Suppressor macrophage treated with lipopolysaccharide for 1 hour (primary cell): ENCODE measurements around the gene CCSAP.

Experiments
- DNase-seq, 3 donors: peaks; one replicate each; pipeline ENCODE4 v3.0.0-alpha.2; 2020 to 2022

CCSAP gene

DNA sequence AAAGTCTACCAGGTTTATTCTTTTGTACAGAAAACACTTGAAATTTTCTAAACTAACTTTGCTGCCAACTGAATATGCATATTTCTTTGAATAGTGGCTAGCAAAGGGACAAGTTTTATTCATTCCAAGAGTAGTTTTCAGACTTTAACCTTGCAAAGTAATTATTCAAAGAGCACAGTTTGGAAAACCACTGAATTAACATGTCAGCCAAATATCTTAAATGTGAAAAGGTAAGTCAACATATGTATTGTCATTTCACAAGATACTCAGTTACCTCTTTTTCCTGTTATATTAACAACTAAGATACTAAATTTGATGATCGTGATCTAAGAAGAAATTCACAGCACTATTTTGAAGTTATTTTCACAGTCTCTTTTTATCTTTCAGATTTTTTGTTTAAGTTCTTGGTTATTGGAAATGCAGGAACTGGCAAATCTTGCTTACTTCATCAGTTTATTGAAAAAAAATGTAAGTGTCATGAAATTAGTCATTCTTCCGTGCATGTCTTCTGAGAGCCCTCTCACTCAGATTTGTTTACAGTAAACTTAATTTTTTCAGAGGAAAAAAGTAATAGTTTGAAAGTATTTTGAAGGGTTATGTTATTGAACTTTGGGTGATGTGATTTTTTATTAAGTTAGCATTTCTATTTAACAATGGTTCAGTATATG is 56.6 kb downstream of the CCSAP start:
- peak; percentile 15 to 77 (median 76) for DNase-seq

DNA sequence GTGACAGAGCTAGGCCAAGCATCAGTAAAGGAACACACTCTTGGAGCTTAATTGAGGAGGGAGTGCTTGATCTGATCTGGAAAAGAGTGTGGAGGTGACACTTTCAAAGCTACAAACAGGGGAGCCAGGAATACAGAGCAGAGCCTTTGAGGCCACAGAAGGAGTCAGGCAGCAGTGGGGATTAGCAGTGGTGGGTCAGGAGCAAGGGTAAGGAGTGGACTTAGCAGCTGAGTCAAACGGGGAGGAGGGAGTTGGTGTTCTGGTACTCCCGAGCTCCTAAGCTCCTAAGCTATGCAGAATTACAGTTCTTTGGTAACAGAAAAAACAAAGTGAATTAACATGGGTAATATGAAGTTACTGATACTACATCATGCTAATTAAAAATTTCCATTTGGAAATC is 57.4 kb downstream of the CCSAP start:
- DNase-seq, result no peak

DNA sequence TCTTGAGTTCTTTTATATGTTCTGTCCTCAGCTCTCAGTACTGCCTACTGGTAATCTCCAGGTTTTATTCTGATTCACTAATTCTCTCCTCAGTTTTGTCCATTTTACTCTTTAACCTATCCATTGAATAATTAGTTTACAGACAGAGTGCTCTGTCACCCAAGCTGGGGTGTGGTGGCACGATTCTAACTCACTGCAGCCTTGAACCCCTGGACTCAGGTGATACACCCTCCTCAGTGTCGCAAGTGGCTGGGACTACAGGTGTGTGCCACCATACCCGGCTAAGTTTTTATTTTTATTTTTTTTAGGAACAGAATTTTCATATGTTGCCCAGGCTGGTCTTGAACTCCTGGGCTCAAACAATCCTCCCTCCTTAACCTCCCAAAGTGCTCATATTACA is 58.0 kb downstream of the CCSAP start:
- DNase-seq, result no peak

DNA sequence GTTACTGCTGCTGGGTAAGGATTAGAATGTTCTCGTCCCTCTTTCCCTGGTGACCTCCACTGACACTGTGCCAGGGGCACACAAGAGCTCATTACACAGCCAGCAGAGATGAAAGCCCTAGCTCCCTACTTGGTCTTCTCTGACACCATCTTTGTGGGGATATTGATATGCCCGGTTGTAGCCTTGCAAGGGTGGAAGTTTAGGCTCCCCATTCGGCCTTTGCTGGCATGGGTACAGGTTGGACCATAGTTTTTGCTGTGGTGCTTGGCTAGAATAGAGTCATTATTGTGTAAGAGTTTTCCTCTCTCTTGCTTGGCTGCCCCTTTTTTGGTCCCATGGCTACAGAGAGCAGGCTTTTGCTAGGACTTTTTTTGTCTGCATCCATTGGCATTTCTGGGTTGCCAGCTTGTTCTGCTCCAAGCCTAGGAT is 59.6 kb downstream of the CCSAP start:
- DNase-seq, result no peak

DNA sequence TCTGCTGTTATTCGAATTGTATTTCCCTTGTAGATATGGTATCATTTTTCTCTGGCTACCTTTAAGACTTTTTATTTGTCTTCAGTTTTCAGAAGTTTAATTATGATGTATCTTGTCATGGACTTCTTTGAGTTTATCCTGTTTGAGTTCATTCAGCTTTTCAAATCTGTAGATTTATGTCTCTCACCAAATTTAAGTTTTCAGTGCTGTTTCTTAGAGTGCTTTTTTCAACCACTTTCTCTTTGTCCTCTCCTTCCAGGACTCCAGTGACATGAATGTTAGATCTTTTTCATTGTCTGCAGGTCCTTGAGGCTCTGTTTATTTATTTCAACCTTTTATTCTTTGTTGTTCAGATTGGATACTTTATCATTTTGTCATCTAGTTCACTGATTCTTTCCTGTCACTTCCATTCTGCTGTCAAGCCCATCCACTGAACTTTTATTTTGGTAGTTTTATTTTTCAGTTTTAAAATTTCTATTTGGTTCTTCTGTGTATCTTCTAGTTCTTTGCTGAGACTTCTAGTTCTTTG is 60.5 kb downstream of the CCSAP start:
- DNase-seq, result no peak

DNA sequence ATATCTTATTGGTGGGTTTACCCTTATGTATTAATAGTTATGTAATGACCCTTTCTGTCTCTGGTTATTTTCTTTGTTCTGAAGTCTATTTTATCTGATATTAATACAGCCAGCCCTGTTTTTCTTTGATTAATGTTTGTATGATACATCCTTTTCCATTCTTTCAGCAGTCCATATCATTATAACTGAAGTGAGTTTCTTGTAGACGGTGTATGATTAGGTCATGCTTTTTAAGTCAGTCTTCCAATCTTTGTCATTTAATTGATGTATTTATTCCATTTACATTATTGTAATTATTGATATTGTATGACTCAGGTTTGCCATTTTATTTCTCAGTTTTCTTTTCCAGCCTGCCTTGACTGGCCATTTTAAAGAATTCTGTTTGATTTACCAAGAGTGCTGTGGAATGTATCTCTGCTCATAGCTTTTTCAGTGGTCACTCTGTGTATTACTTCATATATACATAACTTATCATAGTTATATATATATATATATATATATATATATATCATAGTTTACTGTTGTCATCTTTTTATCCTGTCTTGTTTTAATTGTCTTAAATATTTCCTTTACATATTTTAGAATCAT is 61.4 kb downstream of the CCSAP start:
- no peak for DNase-seq

DNA sequence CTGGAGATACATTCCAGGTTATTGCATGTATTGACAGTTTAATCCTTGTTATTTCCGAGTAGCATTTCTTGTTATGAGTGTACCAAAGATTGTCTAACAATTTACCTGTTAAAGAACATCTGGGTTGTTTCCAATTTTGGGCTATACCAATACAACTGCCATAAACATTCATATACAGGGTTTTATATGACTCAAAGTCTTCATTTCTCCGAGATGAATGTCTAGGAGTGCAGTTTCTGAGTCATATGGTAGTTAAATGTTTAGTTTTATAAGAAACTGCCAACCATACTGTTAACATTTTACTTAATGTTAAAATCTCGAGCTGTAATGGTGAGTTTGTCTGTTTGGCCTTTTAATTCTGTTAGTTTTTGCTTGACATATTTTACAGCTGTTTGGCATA is 61.9 kb downstream of the CCSAP start:
- DNase-seq, result no peak

DNA sequence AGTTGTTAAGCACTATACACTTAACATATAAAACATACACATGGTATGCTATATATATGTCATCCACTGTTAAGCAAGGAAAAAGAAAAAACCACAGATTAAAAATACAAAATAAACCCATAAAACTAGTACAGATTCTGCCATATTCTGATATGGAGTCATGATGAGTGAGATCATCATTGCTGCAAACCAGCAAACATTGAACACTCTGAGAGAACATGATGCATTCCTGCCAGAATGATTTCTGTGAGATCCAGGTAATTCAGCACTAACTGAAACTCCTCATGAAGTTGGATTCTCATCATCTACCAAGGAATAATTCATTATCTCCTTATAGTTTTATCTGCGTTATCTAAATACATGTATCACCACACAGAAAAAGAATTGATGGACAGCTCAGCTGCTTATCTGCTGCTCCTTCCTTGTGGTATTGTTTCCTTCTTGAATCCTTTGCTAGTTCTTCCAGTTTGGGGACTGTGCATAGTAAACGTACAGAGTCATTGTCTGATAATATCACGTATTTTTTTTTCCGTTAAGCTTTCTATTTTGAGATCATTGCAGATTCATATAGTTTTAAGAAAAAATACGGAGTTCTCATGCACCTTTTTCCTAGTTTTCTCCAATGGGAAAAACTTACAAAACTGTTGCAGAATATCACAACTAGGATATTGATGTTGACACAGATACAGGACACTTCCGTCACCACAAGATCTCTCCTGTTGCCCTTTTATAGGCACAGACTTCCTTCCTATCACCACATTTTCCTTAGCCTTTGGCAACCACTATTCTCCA is 62.6 kb downstream of the CCSAP start:
- DNase-seq, result no peak

DNA sequence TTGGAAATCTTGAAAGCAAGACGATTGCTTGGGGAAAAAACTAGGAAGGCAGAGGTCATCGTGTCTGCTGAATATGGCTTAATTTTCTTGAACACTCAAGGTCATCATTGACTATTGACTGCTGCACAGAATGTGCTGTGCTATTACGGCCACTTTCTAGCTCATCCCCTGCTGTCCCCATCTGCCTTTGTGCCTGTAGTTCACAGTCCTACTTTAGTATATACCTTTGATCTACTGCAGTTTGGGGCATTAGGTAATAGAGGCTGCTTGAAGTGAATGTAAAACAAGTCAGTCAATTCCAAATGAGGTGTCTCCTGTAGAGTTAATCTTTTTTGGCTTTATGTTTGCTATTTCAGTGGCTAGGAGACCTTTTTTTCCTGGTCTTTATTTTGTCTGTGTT is 63.6 kb downstream of the CCSAP start:
- no peak for DNase-seq

DNA sequence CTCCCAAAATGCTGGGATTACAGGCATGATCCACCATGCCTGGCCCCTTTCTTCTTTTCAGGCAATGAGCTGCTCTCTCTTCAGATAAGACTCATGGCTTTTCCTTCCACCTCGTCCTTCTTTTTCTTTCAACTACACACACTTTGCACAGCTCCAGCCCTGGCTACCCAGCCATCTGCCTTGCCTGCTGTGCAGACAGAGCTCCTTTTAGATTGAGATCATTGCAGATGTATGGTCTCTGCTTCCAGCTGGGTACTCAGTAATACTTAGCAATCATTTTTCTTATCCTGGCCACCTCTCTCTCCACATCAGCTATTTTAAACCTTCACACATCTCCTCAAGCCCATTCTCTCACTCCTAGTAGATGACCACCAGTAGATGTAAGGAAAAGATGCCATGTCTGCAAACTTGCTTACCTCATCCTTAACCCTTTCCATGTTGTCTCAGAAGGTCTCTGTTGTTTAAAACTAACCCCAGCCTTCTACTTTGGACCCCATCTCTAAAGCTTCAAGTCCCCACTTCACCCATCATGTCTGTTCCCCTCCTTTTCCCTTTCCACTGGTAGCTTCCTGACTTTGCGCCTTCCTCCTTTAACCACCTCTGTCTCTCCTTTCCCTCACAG is 64.6 kb downstream of the CCSAP start:
- DNase-seq, result no peak

DNA sequence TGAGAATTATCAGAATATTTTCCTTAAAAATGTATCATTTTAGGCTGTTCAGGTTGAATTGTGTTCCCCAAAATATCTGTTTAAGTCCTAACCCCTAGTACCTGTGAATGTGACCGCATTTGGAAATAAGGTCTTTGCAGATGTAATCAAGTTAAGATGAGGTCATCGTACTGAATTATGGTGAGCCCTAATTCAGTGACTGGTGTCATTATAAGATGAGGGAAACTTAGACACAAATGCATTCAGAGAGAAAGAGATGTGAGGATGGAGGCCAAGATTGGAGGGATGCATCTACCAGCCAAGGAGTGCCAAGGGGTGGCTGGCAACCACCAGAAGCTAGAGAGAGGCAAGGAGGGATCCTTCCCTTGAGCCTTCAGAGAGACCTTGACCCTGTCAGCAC is 67.8 kb downstream of the CCSAP start:
- DNase-seq, result no peak

DNA sequence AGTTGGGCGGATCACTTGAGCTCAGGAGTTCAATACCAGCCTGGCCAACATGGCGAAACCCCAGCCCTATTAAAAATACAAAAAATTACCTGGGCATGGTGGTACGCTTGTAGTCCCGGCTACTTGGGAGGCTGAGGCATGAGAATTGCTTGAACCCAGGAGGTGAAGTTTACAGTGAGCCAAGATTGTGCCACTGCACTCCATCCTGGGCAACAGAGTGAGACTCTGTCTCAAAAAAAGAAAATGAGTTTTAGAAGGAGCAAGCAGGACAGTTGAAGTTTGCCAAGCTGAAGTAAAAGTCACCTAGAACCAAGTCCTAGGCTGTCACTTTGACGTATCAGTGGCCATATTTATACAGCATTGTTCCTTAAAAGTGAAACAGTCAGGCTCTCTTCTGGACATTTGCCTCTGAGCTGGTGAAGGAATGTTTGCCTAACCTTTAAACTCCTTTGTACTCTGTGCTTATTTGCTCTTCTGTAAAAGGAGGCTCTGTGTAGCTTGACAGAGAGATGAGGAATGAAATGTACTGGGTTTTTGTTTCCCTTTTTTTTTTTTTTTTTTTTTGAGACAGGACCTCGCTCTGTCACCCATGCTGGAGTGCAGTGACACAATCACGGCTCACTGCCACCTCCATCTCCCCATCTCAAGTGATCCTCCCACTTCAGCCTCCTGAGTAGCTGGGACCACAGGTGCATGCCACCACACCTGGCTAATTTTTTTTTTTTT is 69.2 kb downstream of the CCSAP start:
- peak; percentile 12 to 43 (median 30) for DNase-seq

DNA sequence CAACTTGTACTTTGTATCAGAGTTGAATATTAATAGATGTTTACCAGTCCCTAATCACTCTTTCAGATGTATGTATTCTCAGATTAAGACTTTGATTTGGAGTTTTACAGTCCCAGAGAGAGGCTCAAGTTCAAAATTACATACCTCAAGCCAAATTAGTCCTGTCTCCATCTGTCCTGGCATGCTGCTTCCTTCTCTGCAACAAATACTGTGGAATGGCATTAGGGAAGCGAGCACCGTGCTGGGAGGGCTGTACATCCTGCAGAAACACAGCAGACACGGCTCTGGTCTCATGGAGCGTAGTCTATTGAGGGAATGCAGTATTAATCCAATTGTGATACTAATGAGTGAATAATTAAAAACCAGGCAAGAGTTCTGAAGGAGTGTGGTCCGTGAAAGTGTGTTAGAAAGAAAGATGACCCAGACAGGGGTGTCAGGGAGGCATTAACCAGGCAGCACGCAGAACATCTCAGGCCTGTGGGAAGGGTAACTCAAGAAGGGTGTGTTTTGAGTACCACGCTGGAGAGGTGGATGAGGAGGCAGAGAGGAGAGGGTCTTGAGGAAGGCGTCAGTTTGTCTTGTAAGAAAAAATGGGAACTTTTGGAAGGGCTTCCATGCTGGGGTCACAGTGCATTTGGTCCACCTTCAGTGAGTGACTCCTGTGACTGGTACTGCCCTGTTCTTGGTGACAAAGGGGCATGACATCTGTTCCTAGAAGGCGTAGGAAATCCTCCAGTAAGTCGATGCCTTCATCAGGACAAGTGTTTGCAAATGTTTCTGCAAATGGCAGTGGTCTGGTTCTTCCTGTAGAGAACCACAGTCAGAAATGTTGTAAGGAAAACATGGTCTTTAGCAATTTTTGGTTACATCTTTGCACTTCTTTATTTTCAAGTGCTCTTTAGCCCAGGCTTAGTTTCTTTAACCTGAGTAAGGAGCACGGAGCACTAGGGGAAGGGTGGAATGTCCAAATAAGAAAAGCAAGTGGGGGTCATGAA is 70.4 kb downstream of the CCSAP start:
- peak; percentile 18 to 40 (median 35) for DNase-seq

DNA sequence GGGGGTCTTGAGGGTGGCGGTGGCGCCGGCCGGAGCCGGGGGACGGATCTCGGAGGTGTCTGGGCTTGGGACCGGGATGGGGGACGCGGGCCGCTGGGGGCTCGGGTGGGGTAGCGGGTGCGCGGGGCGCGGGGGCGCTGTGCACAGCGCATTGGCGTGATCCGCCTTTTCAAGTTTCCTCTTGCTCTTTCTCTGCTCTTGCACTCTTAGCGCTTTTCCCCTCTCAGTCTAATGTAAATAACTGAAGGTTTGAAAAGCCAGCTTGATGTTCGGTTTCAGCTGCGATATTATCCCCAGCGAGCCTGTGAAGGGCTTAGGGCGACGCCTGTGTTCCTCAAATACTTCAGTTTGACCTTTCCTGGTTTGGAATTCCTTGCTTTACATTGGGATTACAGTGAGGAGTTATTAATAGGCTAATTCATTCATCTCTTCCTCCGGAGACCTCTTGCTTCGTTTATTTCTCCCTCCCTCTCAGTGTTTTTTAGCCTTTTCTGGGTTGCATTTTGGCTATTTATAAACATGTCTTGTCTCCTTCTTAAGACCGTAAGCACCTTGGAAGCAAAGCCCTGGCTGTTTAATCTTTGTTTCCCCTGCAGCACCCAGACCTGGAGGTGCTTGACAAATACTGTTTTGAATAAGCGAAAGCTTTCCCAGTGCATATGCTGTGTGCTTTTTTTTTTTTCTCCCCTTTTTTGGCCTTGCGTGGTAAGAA is 71.2 kb downstream of the CCSAP start:
- DNase-seq, result peak in 2 of 3 donors; percentile 38 to 65
